Left ventricle myocardium inferior (tissue), 1 donor: Measurements from ENCODE around the gene PLEKHG4. TPM values are rescaled to one million over a fixed set of nuclear protein-coding genes. Genes with fewer than 3 reads are reported as not detected.

ENCODE experiments used
- DNase-seq: peaks from one replicate; pipeline ENCODE4 v3.0.0-alpha.2; 2020
- H3K27ac ChIP-seq: fragments of 200-600 bp; replicated peaks from 2 replicates; pipeline ENCODE4 v1.8.0; 2021
- H3K27me3 ChIP-seq: fragments of 200-600 bp; 2 replicates; pipeline ENCODE4 v1.8.0; 2021; ENCODE audit warnings: low read depth
- H3K36me3 ChIP-seq: fragments of 200-600 bp; 2 replicates; pipeline ENCODE4 v1.8.0; 2021
- H3K4me1 ChIP-seq: fragments of 200-600 bp; 2 replicates; pipeline ENCODE4 v1.8.0; 2021
- H3K4me3 ChIP-seq: fragments of 200-600 bp; 2 replicates; pipeline ENCODE4 v1.8.0; 2021; ENCODE audit warnings: mild to moderate bottlenecking, moderate library complexity
- H3K9me3 ChIP-seq: fragments of 200-600 bp; replicated peaks from 2 replicates; pipeline ENCODE4 v1.8.0; 2021
- intact Hi-C: fragments of 100-400 bp; cut with micrococcal nuclease; formaldehyde crosslinking; loops from one replicate; pipeline ENCODE4 v1.11.0; 2022
- total RNA-seq: library from RNA; stranded (reverse); fragmentation: NEBNext Ultra II Directional; extraction: Animal tissue kit (Norgen Biotek cat#: 25700); gene quantifications from one replicate; pipeline ENCODE4 v1.2.1, GENCODE V29; 2021
- TF ChIP-seq, protein P1 (sequence below): fragments of 200-600 bp; IDR thresholded peaks from 2 replicates; pipeline ENCODE4 v1.8.0; 2021; ENCODE audit warnings: antibody characterized with exemption, mild to moderate bottlenecking, borderline replicate concordance
- donor health status: DM: no; HTN: yes; CAD: no; lungs with severe emphysema.

The PLEKHG4 gene
- total RNA-seq, 1 donor from 2014 or later = 1.1 TPM

DNA sequence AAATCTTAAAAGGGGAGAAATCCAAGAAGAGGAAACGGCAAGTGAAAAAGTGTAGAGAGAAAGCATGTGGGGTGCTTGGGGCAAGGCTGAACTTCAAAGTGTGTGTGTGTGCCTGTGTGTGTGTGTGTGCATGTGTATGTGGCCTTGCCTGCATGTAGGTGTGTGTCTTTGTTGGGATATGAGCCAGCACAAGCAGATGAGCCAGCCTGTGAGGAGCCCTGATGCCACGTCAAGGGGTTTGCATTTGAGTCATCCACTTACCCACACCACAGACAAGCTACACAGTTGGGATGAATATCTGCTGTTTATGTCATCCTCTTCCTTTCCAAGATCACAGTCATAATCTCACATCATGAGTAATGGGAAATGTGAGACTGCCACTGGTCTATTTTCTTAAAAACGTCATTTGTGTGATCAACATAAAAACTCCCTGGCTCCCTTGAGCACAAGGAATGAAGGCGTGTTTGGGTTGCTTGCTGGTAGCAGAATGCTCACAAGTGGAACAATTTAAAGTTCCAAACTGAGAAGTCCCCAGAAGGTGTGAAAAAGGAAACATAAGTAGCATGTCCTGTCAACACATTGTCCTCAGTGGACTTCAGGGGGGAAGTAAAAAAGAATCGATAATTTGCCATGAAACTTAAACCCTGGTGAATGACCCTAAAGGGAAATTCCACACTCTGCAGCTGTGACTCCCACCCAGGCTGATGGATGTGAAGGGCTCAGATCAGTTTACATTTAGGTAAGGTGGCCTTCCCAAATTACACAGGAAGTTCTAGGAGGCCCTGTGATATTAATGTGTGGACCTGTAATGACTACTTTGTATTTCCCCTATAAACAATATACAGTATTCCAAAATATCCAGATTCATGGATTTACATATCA, 32.5 kb downstream of the PLEKHG4 start:
- intact Hi-C loops = no loop called here
- Histone ChIP-seq H3K9me3 (no peaks in the 10 kb centered on the region), H3K4me1 (no peaks in the 10 kb centered on the region), H3K27me3 (peaks cover 13% of the 10 kb centered on the region), H3K36me3 (no peaks in the 10 kb centered on the region), H3K4me3 (no peak overlapping the region), H3K27ac (no peak overlapping the region)
- DNase-seq = no peak
- TF ChIP-seq, protein P1, sequence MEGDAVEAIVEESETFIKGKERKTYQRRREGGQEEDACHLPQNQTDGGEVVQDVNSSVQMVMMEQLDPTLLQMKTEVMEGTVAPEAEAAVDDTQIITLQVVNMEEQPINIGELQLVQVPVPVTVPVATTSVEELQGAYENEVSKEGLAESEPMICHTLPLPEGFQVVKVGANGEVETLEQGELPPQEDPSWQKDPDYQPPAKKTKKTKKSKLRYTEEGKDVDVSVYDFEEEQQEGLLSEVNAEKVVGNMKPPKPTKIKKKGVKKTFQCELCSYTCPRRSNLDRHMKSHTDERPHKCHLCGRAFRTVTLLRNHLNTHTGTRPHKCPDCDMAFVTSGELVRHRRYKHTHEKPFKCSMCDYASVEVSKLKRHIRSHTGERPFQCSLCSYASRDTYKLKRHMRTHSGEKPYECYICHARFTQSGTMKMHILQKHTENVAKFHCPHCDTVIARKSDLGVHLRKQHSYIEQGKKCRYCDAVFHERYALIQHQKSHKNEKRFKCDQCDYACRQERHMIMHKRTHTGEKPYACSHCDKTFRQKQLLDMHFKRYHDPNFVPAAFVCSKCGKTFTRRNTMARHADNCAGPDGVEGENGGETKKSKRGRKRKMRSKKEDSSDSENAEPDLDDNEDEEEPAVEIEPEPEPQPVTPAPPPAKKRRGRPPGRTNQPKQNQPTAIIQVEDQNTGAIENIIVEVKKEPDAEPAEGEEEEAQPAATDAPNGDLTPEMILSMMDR = no peak

- intact Hi-C loops = no loop called here
- Histone ChIP-seq H3K4me1 (no peaks in the 10 kb centered on the region), H3K27ac (no peak overlapping the region), H3K4me3 (no peak overlapping the region), H3K9me3 (no peaks in the 10 kb centered on the region), H3K36me3 (no peaks in the 10 kb centered on the region), H3K27me3 (peaks cover 20% of the 10 kb centered on the region)
- TF ChIP-seq, protein P1 = no peak
- no peak for DNase-seq
Measured at GRCh38 chr16:67312719-67313118, 33.4 kb downstream of the PLEKHG4 start.

- DNase-seq = no peak
- no peak overlapping the region for H3K27ac ChIP-seq
- peaks cover 72% of the 10 kb centered on the region for H3K27me3 ChIP-seq
- intact Hi-C loops = no loop called here
- H3K36me3 ChIP-seq = no peaks in the 10 kb centered on the region
- H3K4me3 ChIP-seq = no peak overlapping the region
- TF ChIP-seq, protein P1 = no peak
- no peaks in the 10 kb centered on the region for H3K9me3 ChIP-seq
- H3K4me1 ChIP-seq = no peaks in the 10 kb centered on the region
Measured at GRCh38 chr16:67317853-67318252, 38.5 kb downstream of the PLEKHG4 start.

DNA sequence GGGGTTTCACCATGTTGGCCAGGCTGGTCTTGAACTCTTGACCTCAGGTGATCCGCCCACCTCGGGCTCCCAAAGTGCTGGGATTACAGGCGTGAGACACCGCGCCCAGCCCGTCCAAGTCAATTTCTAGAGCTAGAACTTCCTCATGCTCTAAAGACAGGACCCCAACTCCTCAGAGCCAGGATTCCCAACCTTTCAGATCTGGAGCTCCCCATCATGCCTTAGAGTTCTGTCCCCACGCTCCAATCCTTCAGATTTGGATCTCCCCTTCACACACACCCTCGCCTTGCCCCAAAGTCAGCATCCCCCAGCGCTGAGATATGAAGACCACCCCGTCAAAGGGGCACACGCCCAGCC, 46.8 kb downstream of the PLEKHG4 start:
- intact Hi-C loops = no loop called here
- Histone ChIP-seq H3K4me3 (peak overlapping the region; percentile 65), H3K4me1 (peaks cover 11% of the 10 kb centered on the region), H3K27me3 (peaks cover 54% of the 10 kb centered on the region), H3K9me3 (no peaks in the 10 kb centered on the region), H3K36me3 (no peaks in the 10 kb centered on the region), H3K27ac (no peak overlapping the region)
- DNase-seq = no peak
- TF ChIP-seq, protein P1 = no peak

DNA sequence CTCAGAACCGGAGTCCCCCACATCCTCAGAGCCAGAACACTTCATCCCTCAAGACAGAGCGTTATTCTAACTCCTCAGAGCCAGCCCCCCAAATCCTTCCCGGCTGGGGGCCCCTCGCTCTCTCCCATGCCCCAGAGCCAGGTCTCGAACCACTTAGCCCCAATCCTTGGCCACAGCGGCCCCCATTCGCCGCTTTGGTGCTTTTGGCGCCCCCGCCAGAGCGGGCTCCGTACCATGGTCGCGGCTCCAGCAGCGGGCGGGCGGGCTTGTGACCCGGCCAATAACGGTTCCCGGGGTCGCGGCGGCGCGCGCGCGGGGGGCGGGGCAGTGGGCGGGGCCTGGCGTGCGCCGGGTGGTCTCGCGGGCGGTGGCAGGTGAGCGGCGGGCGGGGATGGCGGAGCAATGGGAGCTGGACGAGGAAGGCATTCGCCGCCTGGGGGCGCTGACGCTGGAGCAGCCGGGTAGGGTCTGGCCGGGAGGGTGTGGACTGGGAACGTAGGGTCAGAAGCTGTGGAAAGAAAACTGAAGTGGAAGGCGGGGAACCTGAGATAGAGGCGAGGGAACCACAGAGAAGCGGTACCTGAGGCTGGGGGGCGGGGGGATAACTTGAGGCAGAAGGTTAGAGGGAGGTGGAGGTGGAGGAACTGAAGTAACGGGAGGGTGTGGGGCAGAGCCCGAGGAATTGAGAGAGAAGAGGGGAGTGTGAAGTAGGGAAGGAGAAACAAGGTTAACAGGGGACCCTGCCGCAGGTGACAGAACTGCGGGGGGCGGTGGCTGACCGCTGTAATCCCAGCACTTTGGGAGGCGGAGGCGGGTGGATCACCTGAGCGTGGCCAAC, 47.4 kb downstream of the PLEKHG4 start, which contains the start of the genes KCTD19 and LRRC36:
KCTD19 (minus strand) TSS at position 270 of the 838 bp plus-strand sequence; CDS start at position 236, 34 bp downstream.
LRRC36 (plus strand) TSS at position 344 of the 838 bp plus-strand sequence; CDS start at position 392, 48 bp downstream.
- intact Hi-C loops = no loop called here
- TF ChIP-seq, protein P1 = peak; percentile 52
- DNase-seq = peak; percentile 45
- no peaks in the 10 kb centered on the region for H3K36me3 ChIP-seq
- H3K4me3 ChIP-seq = peak within 1 kb of the TSS; percentile 65
- H3K27me3 ChIP-seq = peaks cover 48% of the 10 kb centered on the region
- peaks cover 11% of the 10 kb centered on the region for H3K4me1 ChIP-seq
- no peaks in the 10 kb centered on the region for H3K9me3 ChIP-seq
- H3K27ac ChIP-seq = no peak within 1 kb of the TSS
